GM18868 (cell line): ENCODE data around the gene OSBPL9.
A peak's percentile ranks its signal among the peaks of the same experiment; 100 is the strongest.
"Not testable (repeated sequence)": the region's sequence is repeated elsewhere in the genome, so short reads cannot be mapped to it uniquely, and the experiment has no call there.

Experiments
- ATAC-seq: cut with Tn5 transposase; IDR thresholded peaks from one replicate; pipeline ENCODE4 v1.9.1; 2021; ENCODE audit warnings: mild to moderate bottlenecking, moderate library complexity; ENCODE audit not compliant: unreplicated experiment

OSBPL9 gene

DNA sequence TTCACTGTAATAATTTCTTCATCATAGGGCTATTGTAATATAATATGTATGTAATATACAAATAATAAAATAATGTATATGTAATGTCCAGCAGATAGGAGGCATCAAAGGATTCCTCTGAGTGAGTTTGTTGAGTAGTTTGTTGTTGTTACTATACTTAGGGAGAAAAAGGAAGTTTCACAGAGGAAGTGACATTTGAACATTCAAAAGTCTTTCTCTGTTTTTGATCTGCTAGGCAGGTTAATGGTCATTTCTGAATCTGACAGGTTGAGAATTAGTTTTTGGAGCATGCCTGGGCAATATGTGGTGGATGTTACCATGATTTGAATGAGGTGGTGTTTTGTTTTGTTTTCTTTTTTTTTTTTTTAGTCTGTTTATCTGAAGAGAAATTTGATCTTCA, 159.5 kb downstream of the OSBPL9 start:
- ATAC-seq, result no peak

DNA sequence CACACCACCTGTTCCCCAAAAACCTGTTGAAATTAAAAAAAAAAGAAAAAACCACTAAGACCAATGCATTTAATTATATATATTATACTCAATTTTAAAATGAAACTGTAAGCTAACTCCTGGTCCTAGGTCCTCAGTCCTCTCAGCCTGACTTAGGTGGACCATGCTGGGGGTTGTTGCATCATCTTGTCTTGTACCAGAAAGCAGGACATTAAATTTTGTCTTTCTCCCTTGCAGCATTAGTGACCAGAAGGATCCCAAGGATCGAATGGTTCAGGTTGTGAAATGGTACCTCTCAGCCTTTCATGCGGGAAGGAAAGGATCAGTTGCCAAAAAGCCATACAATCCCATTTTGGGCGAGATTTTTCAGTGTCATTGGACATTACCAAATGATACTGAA, 164.0 kb downstream of the OSBPL9 start:
- no peak for ATAC-seq

DNA sequence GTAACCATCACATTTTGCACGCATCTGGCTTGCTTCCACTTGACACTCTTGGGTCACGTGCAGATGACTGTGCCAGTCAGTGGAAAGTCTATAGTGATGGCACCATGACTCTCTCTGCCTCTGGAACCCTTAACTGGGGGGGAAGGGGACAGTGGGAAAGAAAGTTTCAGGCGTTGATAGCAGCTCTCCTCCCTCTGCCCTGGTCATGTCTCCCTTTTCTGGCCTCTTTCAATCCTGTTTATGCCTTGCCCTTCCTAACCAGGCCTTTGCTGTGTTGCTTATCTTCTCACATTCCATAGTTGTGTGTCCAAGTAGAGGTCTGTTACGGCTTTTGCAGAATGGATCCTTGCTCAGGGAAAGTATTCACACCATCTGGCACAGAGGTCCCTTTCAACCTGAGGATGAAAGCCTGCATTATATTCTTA, 168.1 kb downstream of the OSBPL9 start:
- ATAC-seq, result no peak

DNA sequence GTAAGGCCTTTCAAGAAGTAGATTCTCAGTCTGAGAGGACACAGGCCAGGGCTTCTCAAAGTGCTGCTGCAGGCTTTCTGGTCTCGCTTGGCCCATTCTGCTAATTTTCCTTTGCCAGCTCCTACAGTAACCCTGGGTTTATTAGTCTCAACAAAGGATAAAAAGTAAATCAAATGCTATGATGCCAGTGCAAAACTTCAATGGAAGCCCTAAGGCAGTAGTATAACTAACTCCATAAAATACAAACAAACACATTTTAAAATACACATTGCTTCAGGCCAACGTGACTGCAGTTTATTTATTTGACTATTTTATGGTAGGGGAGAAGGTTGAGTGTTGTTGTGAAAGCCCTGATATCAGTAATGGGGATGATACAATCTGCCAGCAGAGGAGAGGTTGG, 172.0 kb downstream of the OSBPL9 start:
- no peak for ATAC-seq

DNA sequence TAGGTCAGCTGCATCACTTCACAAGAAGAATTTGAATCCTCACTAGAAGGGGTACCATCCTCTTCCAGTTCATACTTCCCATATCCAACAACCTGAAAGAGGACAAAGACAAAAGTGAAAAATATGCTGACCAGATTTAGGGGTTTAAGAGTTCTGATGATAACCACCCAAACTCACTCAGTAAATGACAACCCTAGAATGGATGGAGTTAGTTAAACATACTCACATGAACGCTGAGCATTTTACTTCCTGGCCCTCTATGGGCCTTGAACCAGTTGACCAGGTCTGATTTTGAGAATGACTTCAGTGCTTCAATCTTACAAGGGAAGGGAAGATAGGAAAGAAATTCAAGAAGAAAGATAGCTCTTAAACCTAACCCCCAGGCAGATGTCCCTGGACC, 172.4 kb downstream of the OSBPL9 start:
- ATAC-seq, result no peak

DNA sequence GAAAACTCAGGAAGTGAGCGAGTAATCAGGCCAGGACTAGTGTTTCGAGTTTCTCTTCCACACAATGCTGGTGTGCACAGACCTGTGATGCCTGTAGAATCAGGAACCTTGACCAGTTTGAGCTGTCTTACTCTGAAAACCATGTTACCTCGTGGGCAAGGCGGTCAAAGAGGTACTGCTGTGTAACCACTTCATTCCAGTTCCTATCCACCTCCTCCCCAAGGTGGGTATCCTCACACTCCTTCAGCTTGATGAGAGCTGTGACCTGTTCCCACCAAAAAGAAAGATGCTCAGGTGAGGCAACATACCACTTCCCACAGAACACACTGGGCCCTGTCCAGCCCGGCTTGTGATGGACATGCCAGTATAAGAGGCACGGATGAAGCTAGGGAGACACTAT, 173.5 kb downstream of the OSBPL9 start:
- ATAC-seq, result no peak

DNA sequence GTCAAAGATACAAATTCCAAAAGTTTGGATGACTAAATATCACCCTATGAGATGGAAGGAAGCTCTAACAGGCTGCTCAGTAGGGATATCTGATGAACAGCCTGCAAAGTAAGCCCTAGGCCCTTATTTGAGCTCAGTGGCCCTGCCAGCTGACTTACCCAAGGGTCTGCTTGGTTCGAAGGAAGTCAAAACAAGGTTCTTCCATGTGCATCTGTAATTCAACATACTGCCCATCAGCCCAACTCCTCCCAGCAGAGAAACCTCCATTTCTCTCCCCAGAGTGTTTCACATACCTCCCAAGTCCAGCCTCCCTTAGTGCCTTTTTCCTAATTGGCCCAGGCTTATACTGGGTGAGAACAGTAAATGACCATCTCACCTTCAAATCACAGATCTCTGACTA, 175.0 kb downstream of the OSBPL9 start:
- ATAC-seq, result no peak

DNA sequence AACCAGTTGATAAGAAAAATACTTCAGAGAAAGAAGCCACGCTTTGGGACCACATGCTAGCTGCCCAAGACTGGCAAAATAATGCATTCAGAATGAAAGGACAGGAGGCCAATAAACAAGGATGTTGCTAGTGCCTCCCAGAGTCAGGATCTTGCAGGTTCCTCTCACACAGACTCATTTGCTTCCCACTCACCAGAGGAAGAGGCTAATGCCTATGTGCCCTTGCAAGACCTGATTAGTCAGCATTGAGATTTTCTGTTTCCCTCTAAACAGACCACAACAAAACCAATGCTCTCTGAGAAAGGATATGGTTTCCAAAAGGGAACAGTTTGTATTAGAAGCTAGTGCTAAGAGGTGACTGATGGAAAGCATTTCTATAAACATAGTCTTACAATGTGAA, 176.0 kb downstream of the OSBPL9 start:
- ATAC-seq, result no peak

DNA sequence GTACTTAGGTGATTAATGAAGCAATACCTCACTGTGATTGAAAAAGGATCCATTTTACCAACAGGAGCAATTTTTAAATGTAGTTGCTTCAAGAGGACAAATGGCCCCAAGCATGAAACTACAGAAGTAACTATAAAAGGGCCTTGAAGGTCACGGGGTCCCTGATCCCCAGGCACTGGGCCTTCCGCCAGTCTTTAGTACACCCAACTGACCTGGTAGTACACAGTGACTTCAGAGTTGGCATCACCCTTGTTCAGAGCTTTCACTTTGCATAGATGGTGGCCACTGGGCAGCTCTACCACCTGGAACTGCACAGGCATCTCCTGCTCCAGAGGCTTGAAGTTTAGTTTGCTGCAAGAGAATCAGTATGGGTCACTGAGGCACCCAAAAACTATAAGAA, 177.4 kb downstream of the OSBPL9 start:
- no peak for ATAC-seq

DNA sequence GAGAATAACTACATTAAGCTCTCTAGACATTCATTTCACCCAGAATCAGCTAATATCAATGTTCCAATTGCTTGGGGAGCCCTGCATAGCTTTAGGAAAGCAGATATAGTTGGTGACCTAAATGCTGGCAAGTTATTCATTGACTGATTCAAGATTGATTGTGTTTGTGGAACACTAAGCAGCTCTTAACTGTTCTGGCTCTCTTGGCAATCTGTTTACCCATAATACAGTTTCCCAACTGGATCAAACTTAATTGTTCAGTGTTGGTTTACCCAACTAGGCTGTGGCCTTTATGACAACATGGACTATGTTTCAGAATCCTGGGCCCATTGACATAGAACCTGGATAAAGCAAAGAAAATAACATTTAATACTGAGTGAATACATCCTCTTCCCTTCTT, 178.0 kb downstream of the OSBPL9 start:
- ATAC-seq, result no peak

DNA sequence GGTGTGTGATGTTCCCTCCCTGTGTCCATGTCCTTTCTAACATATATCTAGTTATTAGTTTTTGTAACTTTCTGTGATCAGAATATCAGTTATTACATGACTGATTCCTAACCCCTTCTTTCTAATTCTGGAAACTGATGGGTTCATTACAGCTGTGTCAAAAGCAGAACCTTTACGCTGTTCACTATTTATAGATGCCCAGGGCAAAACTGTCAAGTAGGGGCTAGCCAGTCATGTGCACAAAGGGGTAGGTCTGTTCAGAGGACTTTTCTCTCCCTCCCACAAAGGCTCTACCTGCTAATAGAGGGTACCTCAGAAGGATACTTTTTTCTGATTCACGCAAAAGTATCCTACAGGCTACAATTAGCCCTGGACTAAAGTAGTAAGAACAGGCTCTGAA, 182.5 kb downstream of the OSBPL9 start:
- peak; percentile 83 for ATAC-seq

DNA sequence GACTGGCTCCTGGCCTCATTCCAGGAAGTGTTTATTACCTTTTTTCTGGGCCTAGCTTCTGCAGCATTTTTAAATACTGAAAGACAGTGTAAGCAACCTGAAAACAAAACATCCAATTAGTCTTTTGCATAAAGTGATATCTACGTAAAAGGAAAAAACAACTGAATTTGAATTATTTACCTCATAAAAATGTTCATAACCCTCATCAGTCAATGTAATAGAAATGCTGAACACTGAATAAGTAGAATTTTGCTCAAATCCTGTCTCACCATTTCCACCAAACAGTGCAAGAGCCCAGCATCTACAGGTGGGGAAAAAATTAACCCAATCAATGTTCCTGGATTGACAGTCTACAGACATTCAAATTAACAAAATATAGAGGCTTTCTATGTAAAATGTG, 197.6 kb downstream of the OSBPL9 start:
- no peak for ATAC-seq

DNA sequence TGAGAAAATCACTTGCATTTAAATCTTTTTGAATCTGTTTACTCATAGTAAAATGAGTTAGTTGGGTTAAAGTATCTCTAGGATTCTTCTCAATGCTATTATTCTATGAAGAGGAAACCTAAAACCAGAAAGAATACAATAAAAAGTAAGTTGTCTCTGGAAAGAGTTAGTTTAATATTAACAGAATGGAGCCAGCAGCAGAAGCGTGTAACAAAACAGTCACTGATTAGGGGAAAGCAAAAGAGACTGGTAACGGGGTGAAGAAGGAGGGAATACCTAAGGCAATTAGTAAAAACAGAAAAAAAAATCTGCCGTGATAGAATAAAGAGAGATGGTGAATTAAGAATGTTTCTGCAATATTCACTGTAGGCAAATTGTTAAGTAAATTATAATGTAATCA, 201.6 kb downstream of the OSBPL9 start:
- no peak for ATAC-seq

DNA sequence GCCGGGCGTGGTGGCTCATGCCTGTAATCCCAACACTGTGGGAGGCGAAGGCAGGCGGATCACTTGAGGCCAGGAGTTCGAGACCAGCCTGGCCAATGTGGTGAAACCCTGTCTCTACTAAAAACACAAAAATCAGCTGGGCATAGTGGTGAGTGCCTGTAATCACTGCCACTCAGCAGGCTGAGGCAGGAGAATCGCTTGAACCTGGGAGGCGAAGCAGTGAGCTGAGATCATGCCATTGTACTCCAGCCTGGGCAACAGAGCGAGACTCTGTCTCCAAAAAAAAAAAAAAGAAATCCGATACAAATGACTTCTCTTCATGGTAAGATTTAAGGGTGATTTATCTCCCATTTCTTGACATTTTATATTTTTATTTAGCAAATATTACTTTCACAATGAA, 202.1 kb downstream of the OSBPL9 start:
- ATAC-seq, result not testable (repeated sequence)

DNA sequence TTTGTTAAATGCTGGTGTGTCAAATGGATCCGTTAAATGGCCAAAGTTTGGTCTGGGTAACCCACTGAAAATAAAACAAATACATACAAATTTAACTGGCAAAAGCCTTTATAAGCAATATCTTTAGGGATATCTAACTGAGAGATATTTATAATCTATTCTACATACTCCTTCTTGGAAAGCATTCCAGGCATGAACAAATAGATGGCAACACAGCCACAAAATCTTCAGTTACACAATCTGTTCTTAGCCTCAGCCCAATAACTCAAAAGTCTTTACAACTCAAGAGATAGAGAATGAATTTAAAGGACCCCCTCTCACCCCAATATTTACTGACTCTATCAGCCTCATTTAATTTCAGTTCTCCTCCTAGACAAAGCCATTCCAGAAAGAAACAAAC, 202.9 kb downstream of the OSBPL9 start:
- no peak for ATAC-seq

DNA sequence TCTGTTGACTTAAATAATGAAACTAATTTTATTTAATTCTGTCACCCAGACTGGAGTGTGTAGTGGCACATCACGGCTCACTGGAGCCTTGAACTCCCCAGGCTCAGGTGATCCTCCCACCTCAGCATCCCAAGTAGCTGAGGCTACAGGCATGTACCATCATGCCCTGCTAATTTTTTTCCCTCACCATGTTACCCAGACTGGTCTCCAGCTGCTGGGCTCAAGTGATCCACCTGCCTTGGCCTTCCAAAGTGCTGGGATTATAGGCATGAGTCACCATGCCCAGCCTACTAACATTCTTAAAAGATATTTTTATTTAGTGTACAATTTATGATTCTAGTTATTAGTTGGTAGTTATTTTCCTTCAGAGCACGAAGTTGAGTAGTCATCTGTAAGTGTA, 212.2 kb downstream of the OSBPL9 start:
- no peak for ATAC-seq

DNA sequence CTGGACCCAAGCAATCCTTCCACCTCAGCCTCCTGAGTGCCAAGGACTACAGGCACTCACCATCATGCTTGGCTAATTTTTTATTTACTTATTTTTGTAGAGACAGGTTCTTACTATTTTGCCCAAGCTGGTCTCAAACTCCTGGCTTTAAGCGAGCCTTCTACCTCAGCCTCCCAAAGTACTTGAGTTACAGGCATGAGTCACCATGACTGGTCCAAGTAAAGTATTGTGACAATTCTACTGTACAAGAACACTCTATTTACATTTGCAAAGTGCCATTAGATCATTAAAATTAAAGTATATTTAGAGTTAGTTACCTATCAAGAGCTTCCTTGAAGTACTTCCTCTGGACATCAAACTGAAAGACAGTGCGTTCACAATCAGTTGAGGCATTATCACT, 216.8 kb downstream of the OSBPL9 start:
- no peak for ATAC-seq

DNA sequence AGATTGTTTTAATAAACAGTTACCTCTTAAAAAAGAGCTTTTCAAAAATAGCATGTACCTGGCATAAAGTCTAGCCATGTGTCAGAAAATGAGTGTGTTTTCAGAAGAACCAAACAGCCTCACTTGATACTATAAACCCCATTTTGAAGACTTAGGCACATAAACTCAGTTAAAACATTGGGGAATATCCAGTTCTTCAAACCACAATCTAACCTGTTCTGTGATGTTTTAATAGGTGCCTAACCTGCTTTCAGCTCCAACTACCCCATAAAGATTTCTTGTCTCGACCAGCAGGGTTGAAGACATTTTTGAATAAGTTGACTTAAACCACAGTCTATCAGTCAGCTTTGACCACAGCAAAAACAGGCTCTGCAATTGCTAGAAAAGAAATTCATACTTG, 220.4 kb downstream of the OSBPL9 start:
- no peak for ATAC-seq
